Neural cell (in vitro differentiated cells): ENCODE measurements around the gene ADARB1. TPM values are rescaled to one million over a fixed set of nuclear protein-coding genes. Genes with fewer than 3 reads are reported as not detected.

Source experiments
- H2AFZ ChIP-seq: fragments of 200-600, 300-800 bp; sonication (generic), shearing (Covaris generic); 2 replicates; pipeline ENCODE4 v1.6.0; 2014; ENCODE audit warnings: low read depth, mild to moderate bottlenecking, antibody characterized with exemption, low read length, moderate library complexity
- H3F3A ChIP-seq: fragments of 200-600 bp; shearing (Covaris generic); 2 replicates; pipeline ENCODE4 v1.6.1; 2016; ENCODE audit warnings: mild to moderate bottlenecking, moderate library complexity, mixed read lengths, antibody characterized with exemption, low read length; ENCODE audit not compliant: insufficient read depth, poor library complexity, severe bottlenecking
- H3K27ac ChIP-seq: fragments of 200-600, 300-800 bp; sonication (generic), shearing (Covaris generic); 2 replicates; pipeline ENCODE4 v1.5.1; 2014; ENCODE audit warnings: mild to moderate bottlenecking, low read length, moderate library complexity
- H3K27me3 ChIP-seq: fragments of 300-800, 200-600 bp; sonication (generic), shearing (Covaris generic); 2 replicates; pipeline ENCODE4 v1.6.0; 2014; ENCODE audit warnings: mild to moderate bottlenecking, low read depth, low read length, moderate library complexity; ENCODE audit not compliant: insufficient read depth
- H3K36me3 ChIP-seq: fragments of 300-800, 200-600 bp; sonication (generic), shearing (Covaris generic); 2 replicates; pipeline ENCODE4 v1.5.1; 2014; ENCODE audit warnings: mild to moderate bottlenecking, antibody characterized with exemption, low read length, moderate library complexity; ENCODE audit not compliant: insufficient read depth
- H3K4me2 ChIP-seq: fragments of 300-800, 200-600 bp; sonication (generic), shearing (Covaris generic); 2 replicates; pipeline ENCODE4 v1.6.0; 2014; ENCODE audit warnings: mild to moderate bottlenecking, low read length
- H3K4me3 ChIP-seq: fragments of 300-800, 200-600 bp; sonication (generic), shearing (Covaris generic); 2 replicates; pipeline ENCODE4 v1.5.1; 2014; ENCODE audit warnings: mild to moderate bottlenecking, low read length, moderate library complexity
- H3K79me2 ChIP-seq: fragments of 200-600 bp; shearing (Covaris generic); replicated peaks from 2 replicates; pipeline ENCODE4 v1.6.0; 2014; ENCODE audit warnings: mild to moderate bottlenecking, low read length, moderate library complexity; ENCODE audit not compliant: insufficient read depth
- H3K9ac ChIP-seq: fragments of 300-800, 200-600 bp; sonication (generic), shearing (Covaris generic); 2 replicates; pipeline ENCODE4 v1.6.1; 2016; ENCODE audit warnings: mild to moderate bottlenecking, low read length, mixed read lengths
- H3K9me2 ChIP-seq: fragments of 200-600 bp; shearing (Covaris generic); 2 replicates; pipeline ENCODE4 v1.6.1; 2016; ENCODE audit warnings: mild to moderate bottlenecking, low read length, mixed read lengths; ENCODE audit not compliant: insufficient read depth
- H3K9me3 ChIP-seq: fragments of 200-600, 300-800 bp; sonication (generic), shearing (Covaris generic); 2 replicates; pipeline ENCODE4 v1.6.1; 2016; ENCODE audit warnings: mild to moderate bottlenecking, mixed run types, low read length, moderate library complexity, mixed read lengths
- H4K20me1 ChIP-seq: fragments of 200-600 bp; shearing (Covaris generic); 2 replicates; pipeline ENCODE4 v1.6.1; 2016; ENCODE audit warnings: mild to moderate bottlenecking, mixed run types; ENCODE audit not compliant: insufficient read depth
- EP300 ChIP-seq: fragments of 450-650 bp; conservative IDR thresholded peaks from 2 replicates; pipeline ENCODE4 v1.6.1; 2014; ENCODE audit warnings: antibody characterized with exemption, mild to moderate bottlenecking, moderate library complexity; ENCODE audit not compliant: poor library complexity, severe bottlenecking
- EZH2 ChIP-seq: fragments of 200-600, 300-800 bp; shearing (Covaris generic), sonication (generic); IDR thresholded peaks from 2 replicates; pipeline ENCODE4 v1.6.1; 2014; ENCODE audit warnings: antibody characterized with exemption, low read length, borderline replicate concordance, mild to moderate bottlenecking; ENCODE audit not compliant: insufficient read depth, poor library complexity, severe bottlenecking
- MXI1 ChIP-seq: fragments of 450-650 bp; conservative IDR thresholded peaks from 2 replicates; pipeline ENCODE4 v1.6.1; 2014; ENCODE audit warnings: antibody characterized with exemption, mild to moderate bottlenecking; ENCODE audit not compliant: poor library complexity, severe bottlenecking
- POLR2AphosphoS5 ChIP-seq: IDR thresholded peaks from 2 replicates; pipeline ENCODE4 v1.6.1; 2012
- RAD21 ChIP-seq: fragments of 450-650 bp; conservative IDR thresholded peaks from 2 replicates; pipeline ENCODE4 v1.6.1; 2014; ENCODE audit warnings: antibody characterized with exemption, mild to moderate bottlenecking, moderate library complexity
- REST ChIP-seq: IDR thresholded peaks from 2 replicates; pipeline ENCODE4 v1.6.1; 2012; ENCODE audit warnings: borderline replicate concordance
- SMC3 ChIP-seq: fragments of 450-650 bp; conservative IDR thresholded peaks from 2 replicates; pipeline ENCODE4 v1.6.1; 2014; ENCODE audit warnings: antibody characterized with exemption, mild to moderate bottlenecking, moderate library complexity; ENCODE audit not compliant: poor library complexity
- polyA plus RNA-seq: library from polyadenylated mRNA; depleted of rRNA; stranded (reverse); fragments of >200 nt; gene quantifications from 2 replicates; pipeline ENCODE4 v1.2.3, GENCODE V29; 2014

ADARB1 gene
- polyA plus RNA-seq, 1 donor from 2014 or later = 8.9 TPM

- H3K79me2 ChIP-seq = no peaks in the 10 kb centered on the region
- no peaks in the 10 kb centered on the region for H4K20me1 ChIP-seq
Observed at GRCh38 chr21:45071078-45071873, 3.1 kb upstream of the ADARB1 start.

GRCh38 chr21:45071874-45072737 lies 2.3 kb upstream of the ADARB1 start:
- Histone ChIP-seq H4K20me1 (no peaks in the 10 kb centered on the region), H3K9me2 (no peaks in the 10 kb centered on the region), H3K9me3 (no peaks in the 10 kb centered on the region), H2AFZ (no peak overlapping the region), H3K36me3 (no peaks in the 10 kb centered on the region), H3F3A (no peaks in the 10 kb centered on the region), H3K27ac (no peak overlapping the region), H3K9ac (no peak overlapping the region), H3K27me3 (peaks cover 13% of the 10 kb centered on the region), H3K4me2 (no peak overlapping the region), H3K79me2 (no peaks in the 10 kb centered on the region), H3K4me3 (no peak overlapping the region)
- TF ChIP-seq POLR2AphosphoS5 = no peak
- no peak for TF ChIP-seq EZH2
- TF ChIP-seq REST = no peak
- no peak for TF ChIP-seq EP300

More at GRCh38 chr21:45071078-45071873, 3.1 kb upstream of the ADARB1 start:
- no peak overlapping the region for H3K27ac ChIP-seq
- H3K9me3 ChIP-seq = no peaks in the 10 kb centered on the region
- H3K9ac ChIP-seq = no peak overlapping the region
- H3K36me3 ChIP-seq = no peaks in the 10 kb centered on the region
- H2AFZ ChIP-seq = no peak overlapping the region
- no peaks in the 10 kb centered on the region for H3F3A ChIP-seq
- TF ChIP-seq EP300 (no peak), RAD21 (no peak), REST (no peak), MXI1 (no peak), POLR2AphosphoS5 (no peak), SMC3 (no peak)
- H3K4me2 ChIP-seq = no peak overlapping the region
- no peaks in the 10 kb centered on the region for H3K9me2 ChIP-seq
- no peak overlapping the region for H3K4me3 ChIP-seq
- peaks cover 12% of the 10 kb centered on the region for H3K27me3 ChIP-seq
